ENCODE data around the gene KIAA2012.

The KIAA2012 gene

GRCh38 chr2:202100176-202100575, 27.1 kb downstream of the KIAA2012 start:
- Histone ChIP-seq H3K27ac (ENCODE audit: low read depth, low read length) (no peak overlapping the region), H3K27me3 (ENCODE audit: control insufficient read depth, low read length) (0 out of 2 replicates have a peak, but pooled peaks cover 2% of the 10 kb centered on the region), H3K4me1 (ENCODE audit: control insufficient read depth, low read length) (peaks cover 10% of the 10 kb centered on the region), H3K79me2 (ENCODE audit: control insufficient read depth, low read length) (no peaks in the 10 kb centered on the region), H3K9me2 (replicated peaks; ENCODE audit: control insufficient read depth, low read length) (no peaks in the 10 kb centered on the region), H3K36me3 (ENCODE audit: control insufficient read depth, low read length) (no peaks in the 10 kb centered on the region), H3K4me3 (ENCODE audit: low read length) (no peak overlapping the region), H4K20me1 (ENCODE audit: control insufficient read depth, insufficient read depth, low read depth, low read length) (no peaks in the 10 kb centered on the region), H3F3A (ENCODE audit: control insufficient read depth, insufficient read depth) (no peaks in the 10 kb centered on the region), H3K4me2 (ENCODE audit: low read length) (peak overlapping the region; percentile 2; the same call in 1 of the 2 replicates), H3K9me3 (ENCODE audit: control insufficient read depth, insufficient read depth, low read length) (no peaks in the 10 kb centered on the region)
- TF ChIP-seq CTCF (IDR thresholded peaks at IDR 0.05; ENCODE audit: low read depth, low read length, poor library complexity, severe bottlenecking), result no peak

DNA sequence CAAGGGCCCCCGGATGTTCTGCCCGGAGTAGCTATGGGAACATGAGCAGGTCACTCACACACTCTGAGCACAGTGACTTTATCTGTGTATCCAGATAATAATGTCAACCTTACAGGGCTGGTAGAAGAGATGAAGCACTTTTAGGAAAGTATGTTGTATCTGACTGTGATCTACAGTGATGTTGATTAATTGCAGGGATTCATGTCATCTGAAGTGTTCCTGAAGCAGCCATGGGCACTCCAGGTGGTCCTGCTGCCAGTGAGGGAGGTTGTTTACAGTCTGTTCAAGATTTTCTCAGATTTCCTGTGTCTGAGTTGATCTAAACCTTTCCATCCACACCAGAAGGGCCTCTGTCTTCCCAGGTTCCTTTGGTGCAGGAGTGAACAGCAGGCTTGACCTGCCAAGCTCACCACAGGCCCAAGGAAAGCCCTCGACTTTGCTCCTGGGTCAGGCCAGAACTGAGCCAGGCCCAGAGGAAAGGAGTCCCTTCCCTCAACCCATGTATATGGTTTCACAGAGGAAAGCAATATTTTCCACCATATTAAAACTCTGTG, 28.0 kb downstream of the KIAA2012 start:
- Histone ChIP-seq H3K36me3 (ENCODE audit: control insufficient read depth, low read length) (no peaks in the 10 kb centered on the region), H3K79me2 (ENCODE audit: control insufficient read depth, low read length) (no peaks in the 10 kb centered on the region), H3K4me2 (ENCODE audit: low read length) (no peak overlapping the region), H3F3A (ENCODE audit: control insufficient read depth, insufficient read depth) (no peaks in the 10 kb centered on the region), H4K20me1 (ENCODE audit: control insufficient read depth, insufficient read depth, low read depth, low read length) (no peaks in the 10 kb centered on the region), H3K4me1 (ENCODE audit: control insufficient read depth, low read length) (peaks cover 10% of the 10 kb centered on the region), H3K9me3 (ENCODE audit: control insufficient read depth, insufficient read depth, low read length) (no peaks in the 10 kb centered on the region), H3K9me2 (replicated peaks; ENCODE audit: control insufficient read depth, low read length) (no peaks in the 10 kb centered on the region), H3K27ac (ENCODE audit: low read depth, low read length) (no peak overlapping the region), H3K4me3 (ENCODE audit: low read length) (no peak overlapping the region), H3K27me3 (ENCODE audit: control insufficient read depth, low read length) (peaks cover 4% of the 10 kb centered on the region; the same call in 1 of the 2 replicates)
- no peak for TF ChIP-seq EZH2phosphoT487 (IDR thresholded peaks at IDR 0.05; ENCODE audit: borderline replicate concordance, low read length)

- Histone ChIP-seq H3K27me3 (ENCODE audit: control insufficient read depth, low read length) (peaks cover 4% of the 10 kb centered on the region; the same call in 1 of the 2 replicates), H3K4me2 (ENCODE audit: low read length) (no peak overlapping the region), H4K20me1 (ENCODE audit: control insufficient read depth, insufficient read depth, low read depth, low read length) (no peaks in the 10 kb centered on the region), H3K4me1 (ENCODE audit: control insufficient read depth, low read length) (peaks cover 10% of the 10 kb centered on the region), H3K9me2 (replicated peaks; ENCODE audit: control insufficient read depth, low read length) (no peaks in the 10 kb centered on the region), H3K4me3 (ENCODE audit: low read length) (no peak overlapping the region), H3K36me3 (ENCODE audit: control insufficient read depth, low read length) (no peaks in the 10 kb centered on the region), H3K27ac (ENCODE audit: low read depth, low read length) (no peak overlapping the region), H3K79me2 (ENCODE audit: control insufficient read depth, low read length) (no peaks in the 10 kb centered on the region), H3K9me3 (ENCODE audit: control insufficient read depth, insufficient read depth, low read length) (no peaks in the 10 kb centered on the region), H3F3A (ENCODE audit: control insufficient read depth, insufficient read depth) (no peaks in the 10 kb centered on the region)
- no peak for TF ChIP-seq CTCF (IDR thresholded peaks at IDR 0.05; ENCODE audit: low read depth, low read length, poor library complexity, severe bottlenecking)
- TF ChIP-seq EZH2phosphoT487 (IDR thresholded peaks at IDR 0.05; ENCODE audit: borderline replicate concordance, low read length), result no peak
These were observed 29.5 kb downstream of the KIAA2012 start for GRCh38 chr2:202102425-202103000.

GRCh38 chr2:202104286-202104870, 31.3 kb downstream of the KIAA2012 start:
- no peak overlapping the region for H3K27ac ChIP-seq (ENCODE audit: low read depth, low read length)
- H3K36me3 ChIP-seq (ENCODE audit: control insufficient read depth, low read length), result no peaks in the 10 kb centered on the region
- H3K4me1 ChIP-seq (ENCODE audit: control insufficient read depth, low read length), result peaks cover 10% of the 10 kb centered on the region
- H3K4me2 ChIP-seq (ENCODE audit: low read length), result no peak overlapping the region
- H4K20me1 ChIP-seq (ENCODE audit: control insufficient read depth, insufficient read depth, low read depth, low read length), result no peaks in the 10 kb centered on the region
- TF ChIP-seq EZH2phosphoT487 (IDR thresholded peaks at IDR 0.05; ENCODE audit: borderline replicate concordance, low read length), result no peak
- peak; percentile 85 for TF ChIP-seq CTCF (IDR thresholded peaks at IDR 0.05; ENCODE audit: low read depth, low read length, poor library complexity, severe bottlenecking)
- H3K9me2 ChIP-seq (replicated peaks; ENCODE audit: control insufficient read depth, low read length), result no peaks in the 10 kb centered on the region
- H3F3A ChIP-seq (ENCODE audit: control insufficient read depth, insufficient read depth), result no peaks in the 10 kb centered on the region
- H3K9me3 ChIP-seq (ENCODE audit: control insufficient read depth, insufficient read depth, low read length), result no peaks in the 10 kb centered on the region
- H3K27me3 ChIP-seq (ENCODE audit: control insufficient read depth, low read length), result peaks cover 4% of the 10 kb centered on the region; the same call in 1 of the 2 replicates
- H3K79me2 ChIP-seq (ENCODE audit: control insufficient read depth, low read length), result no peaks in the 10 kb centered on the region
- no peak overlapping the region for H3K4me3 ChIP-seq (ENCODE audit: low read length)
